GM18861 (cell line): ENCODE data around the gene PRODH.
"Not testable (repeated sequence)": the region's sequence is repeated elsewhere in the genome, so short reads cannot be mapped to it uniquely, and the experiment has no call there.

Source experiments
- ATAC-seq: cut with Tn5 transposase; IDR thresholded peaks from one replicate; pipeline ENCODE4 v1.9.1; 2021; ENCODE audit not compliant: unreplicated experiment

PRODH gene

DNA sequence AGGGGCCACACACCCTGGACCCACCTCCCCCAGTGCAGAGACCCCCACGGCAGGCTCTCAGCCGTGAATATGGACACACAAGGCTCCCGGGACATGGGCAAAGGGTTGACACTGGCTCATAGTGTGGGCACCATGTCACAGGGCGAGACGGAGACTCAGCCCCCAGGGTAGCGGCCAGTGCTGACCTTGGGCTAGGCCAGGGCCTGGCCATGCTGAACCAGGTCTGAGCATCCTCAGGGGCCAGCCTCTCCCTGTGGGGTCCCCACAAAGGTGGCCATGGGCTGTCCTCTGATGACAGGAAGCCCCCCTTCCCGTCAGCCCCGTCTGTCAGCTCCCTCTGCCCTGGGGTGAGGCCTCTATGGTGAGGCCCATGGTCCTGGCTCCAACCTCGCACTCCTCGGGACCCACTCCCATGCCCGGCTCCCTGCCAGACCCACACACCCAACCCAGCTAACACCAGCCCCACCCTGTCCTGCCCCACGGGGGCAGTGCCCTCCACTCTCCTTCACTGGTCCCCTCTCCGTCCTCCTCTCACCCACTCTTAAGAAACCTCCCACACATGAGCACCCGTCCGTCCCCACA lies 19.0 kb upstream of the PRODH start:
- ATAC-seq: no peak

DNA sequence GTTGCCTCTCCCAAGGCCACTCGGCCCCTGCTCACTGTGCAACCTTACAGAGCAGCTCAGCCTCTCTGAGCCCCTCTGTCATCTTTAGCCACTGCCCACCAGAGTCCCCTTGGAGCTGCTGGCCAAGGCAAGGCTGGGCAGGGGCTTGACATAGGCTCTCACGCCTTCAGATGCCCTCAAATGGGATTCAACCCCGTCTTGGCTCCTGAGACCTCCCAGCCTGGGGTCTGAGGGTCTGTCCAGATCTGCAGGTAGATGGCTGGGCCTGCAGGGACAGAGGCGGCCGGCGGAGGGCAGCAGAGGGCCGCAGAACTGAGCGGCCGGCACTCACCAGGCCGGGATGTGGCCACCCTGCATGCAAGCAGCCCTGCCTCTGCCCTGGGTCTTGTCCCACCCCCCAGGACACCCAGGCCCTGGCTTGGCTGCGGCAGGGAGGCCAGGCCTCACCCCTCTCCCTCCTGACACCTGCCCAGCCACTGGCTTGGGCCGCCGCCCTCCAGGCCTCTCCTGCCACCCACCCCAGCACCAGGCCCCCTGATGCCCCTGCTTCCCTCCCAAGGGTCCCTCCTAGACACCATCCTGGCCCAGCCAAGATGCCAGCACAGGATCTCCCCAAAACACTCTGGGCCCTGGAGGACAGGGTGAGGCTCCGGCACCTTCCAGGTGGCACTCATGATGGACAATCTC lies 18.4 kb upstream of the PRODH start:
- not testable (repeated sequence) for ATAC-seq

DNA sequence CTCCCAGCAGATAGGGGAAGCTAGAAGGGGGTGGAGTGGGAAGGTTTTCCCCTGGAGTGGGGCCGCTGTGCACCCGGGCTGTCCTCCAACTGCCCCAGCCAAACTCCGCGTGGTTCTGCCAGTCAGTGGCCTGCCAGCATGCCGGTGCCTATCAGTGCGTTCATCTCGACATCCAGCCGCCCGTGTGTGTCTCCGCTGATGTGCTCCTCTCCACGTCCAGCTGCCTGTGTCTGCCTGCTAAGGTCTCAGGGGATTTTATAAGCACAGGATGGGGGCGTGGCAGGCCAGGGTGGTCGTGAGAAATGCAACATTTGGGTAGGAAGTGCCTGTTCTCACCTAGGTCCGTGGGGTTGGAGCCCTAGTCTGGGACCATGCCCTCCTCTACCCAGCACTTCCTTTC lies 17.0 kb upstream of the PRODH start:
- ATAC-seq: not testable (repeated sequence)

DNA sequence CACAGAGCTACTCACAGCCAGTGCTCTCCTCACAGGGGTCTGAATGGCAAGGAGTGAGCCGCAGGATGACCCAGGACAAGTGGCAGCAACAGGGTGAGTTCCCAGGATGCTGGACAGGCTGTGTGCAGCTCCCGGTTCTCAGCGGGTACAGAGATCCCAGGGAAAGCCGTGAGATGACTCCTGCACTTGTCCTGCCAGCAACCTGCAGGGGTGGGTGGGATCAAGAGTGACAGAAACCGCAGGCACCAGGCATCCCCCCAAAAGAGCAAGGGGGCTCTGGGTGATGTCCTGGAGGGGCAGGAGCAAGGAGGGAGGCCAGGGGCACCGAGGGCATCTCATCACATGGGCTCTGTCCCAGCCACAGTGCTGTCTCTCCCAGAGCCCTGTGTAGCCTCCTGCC lies 15.9 kb upstream of the PRODH start:
- no peak for ATAC-seq

DNA sequence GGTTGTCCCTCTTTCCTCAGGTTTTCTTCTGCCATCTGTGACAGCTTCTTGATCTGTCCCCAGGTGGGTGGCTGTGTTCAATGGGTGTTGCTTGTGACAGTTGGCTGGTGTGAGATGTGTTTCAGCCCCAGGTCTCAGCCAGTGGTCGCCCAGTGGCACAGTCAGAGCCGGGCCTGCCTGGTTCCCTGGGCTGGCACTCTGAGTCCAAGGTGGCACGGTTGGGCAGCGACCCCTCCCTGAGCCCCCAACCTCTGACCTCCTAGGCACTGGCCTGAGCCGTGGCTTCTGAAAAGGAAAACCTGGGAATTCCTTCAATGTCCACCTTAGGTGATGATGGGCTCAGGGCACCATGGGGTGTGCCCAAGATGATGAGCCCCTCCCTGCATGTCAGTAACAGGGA lies 14.0 kb upstream of the PRODH start:
- no peak for ATAC-seq

DNA sequence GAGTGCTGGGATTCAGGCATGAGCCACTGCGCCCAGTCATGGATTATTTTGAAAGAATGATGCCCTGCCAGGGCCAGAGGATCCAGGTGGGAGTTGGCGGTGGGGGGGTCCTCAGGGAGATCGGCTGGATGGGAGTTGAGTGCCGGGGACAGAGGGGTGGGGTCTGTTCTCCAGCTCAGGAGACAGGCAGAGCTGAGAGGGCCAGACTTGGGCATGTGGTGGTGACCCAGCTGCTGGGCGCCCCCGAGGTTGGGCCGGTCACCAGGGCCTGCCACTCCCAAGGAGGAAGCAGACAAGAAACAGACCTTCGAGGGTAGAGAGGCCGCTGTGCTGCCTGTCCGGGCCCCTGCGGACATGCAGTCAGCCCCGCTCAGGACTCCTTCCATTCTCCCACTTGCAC lies 11.8 kb upstream of the PRODH start:
- no peak for ATAC-seq

DNA sequence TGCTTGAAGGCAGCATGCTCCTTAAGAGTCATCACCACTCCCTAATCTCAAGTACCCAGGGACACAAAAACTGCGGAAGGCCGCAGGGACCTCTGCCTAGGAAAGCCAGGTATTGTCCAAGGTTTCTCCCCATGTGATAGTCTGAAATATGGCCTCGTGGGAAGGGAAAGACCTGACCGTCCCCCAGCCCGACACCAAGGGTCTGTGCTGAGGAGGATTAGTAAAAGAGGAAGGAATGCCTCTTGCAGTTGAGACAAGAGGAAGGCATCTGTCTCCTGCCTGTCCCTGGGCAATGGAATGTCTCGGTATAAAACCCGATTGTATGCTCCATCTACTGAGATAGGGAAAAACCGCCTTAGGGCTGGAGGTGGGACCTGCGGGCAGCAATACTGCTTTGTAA lies 11.0 kb upstream of the PRODH start:
- ATAC-seq: not testable (repeated sequence)

DNA sequence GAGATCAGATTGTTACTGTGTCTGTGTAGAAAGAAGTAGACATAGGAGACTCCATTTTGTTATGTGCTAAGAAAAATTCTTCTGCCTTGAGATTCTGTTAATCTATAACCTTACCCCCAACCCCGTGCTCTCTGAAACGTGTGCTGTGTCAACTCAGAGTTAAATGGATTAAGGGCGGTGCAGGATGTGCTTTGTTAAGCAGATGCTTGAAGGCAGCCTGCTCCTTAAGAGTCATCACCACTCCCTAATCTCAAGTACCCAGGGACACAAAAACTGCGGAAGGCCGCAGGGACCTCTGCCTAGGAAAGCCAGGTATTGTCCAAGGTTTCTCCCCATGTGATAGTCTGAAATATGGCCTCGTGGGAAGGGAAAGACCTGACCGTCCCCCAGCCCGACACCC lies 2.6 kb upstream of the PRODH start:
- not testable (repeated sequence) for ATAC-seq

DNA sequence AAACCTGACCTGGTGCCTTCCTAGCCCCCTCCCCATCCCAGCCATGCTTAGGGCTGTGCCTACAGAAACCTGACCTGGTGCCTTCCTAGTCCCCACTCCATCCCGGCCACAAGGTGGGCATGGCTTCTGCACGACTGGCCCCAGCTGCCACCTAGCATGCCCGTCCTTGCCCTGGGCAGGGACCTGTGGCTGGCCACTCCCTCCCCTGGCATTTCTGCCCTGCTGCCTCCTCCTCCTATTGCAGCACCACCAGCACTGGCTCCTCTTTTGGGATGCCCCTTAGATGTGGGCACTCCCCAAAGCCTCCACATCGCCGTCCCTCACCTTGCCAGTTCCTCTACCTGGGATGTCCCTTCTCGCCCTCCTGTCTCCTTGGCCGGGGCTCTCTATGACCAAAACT lies 1.4 kb downstream of the PRODH start:
- ATAC-seq: not testable (repeated sequence)

DNA sequence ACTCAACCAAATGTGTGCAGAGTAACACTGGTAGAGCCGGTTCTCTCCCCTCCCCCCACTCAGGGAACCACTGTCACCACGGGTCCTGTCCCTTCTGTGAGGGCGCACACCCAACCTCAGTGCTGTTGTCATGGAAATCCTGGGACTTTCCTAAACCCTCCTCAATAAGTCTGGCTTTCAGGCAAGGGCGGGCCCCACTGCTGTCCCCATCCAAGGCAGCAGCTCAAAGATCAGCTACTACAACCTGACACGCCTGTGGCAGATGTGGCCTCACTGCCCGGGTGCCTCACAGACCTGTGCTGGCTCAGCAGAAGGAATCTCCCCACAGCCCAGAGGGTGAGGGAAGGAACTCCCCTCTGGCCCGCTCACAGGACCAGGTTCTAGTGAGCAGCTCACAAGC lies 2.2 kb downstream of the PRODH start:
- ATAC-seq: no peak

DNA sequence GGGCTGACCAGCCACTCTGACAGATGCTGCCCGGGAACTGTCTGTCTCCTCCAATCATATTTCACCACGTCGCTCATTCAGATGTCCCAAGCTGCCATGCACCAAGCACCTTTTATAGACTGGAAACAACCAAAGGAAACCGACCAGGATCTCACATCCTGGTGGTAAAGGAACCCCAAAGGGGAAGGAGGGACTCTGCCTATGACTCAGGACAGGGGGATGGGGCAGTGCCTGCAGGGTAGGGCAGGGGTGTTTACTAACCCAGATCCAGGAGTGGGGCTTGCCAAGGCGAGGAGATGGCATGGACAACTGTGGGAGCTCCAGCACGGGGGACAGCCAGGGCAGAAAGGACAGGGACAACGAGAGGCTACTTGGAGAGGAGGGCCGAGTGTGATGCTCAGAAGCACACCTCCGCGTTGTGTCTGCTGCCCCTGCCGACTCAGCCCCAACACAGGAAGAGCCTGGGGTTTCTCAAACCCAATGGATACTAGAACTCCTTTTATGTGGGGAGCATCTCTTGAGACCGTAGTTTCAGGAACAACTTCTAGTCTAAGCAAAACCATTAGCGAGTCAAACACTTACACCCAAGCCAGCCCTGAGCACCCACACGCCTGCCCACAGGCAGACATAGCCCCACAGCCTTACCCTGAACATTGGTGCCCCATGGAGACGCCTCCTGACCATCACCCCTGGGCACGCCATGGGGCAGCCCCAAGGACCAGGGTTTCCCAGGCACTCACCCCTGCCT lies 4.0 kb downstream of the PRODH start:
- no peak for ATAC-seq

DNA sequence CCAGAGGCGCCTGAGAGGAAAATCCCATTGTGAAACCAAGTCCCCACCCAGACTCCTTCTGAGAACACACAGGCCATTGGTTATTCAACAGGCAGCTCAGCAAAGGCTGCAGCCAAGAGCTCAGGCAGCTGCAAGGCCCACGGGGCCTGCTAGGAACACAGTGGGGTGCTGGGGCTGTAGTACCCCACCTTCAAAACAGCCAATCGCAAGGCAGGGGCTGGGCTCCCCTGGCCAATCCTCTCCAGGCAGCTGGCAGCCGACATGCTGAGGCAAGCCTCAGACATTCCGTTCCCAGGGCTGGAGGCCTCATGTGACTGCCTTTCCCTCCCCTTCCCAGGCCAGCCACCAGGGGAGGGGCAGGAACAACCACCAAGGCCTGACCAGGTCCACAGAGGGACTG lies 6.6 kb downstream of the PRODH start:
- ATAC-seq: no peak

DNA sequence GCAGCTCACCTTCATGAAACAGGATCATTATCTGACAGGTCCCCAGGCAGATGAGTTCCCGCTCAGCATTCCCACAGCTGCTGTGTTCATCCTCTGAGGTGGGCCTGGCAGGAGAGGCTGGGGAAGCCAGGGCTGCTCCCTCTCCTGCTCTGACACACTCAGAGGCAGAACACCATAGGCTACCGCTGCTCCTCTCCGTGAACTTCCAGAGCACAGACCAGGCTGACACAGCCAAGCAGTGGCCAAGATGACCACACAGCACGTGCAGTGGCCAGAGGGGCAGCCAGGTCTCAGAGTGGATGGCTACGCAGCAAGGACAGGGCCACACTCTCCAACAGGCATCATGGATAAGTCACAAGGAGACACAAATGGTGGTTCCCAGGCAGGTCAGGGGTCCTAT lies 8.5 kb downstream of the PRODH start:
- ATAC-seq: no peak

DNA sequence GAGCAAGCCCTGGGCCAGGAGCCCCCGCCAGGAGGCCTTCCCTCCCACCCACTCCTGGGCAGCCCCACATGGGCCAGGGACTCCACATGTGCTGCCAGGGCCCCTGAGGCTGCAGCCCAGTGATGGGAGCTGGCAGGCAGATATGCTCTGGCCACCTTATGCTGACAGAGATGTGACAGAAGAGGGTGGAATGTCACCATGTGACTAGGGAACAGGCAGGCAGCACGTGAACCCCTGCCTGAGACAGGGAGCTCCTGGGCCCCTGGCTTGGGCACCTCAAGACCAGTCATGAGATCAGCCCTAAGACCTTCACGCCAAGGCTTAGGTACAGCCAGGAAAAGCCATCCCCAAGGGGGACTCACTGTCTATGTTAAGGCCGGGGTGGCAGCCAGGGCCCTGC lies 9.1 kb downstream of the PRODH start:
- no peak for ATAC-seq

DNA sequence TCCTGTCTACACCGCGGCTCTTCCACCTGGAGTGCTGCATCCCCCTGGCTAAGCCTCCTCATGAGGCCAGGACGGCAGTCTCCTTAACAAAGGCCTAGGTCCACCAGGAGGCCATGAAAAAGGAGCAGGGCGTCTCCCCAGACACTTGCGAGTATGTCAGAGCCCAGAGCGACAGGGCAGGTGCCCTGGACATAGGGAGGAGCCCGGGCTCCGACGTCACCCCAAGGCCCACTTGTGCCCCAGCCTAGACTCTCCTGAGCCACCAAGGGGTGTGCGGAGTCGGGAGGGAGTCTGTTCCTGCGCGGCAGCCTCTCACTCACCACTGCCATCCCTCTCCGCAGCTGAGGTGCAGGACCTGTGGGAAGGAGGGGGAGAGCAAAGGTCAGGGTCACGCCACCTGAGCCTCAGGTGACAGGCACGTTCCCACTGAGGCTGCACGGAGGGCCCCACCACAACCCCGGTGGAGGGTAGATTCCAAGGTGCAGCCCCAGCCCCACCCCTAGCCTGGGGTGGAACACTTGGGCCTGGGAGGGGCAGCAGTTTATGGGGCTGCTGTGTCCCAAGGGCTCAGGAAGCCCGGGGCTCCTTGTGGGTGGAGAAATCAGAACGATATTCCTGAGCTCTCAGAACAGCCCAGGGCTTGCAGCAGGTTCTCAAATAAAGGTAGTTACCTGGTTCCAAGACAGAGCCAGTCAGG lies 10.6 kb downstream of the PRODH start:
- ATAC-seq: no peak

DNA sequence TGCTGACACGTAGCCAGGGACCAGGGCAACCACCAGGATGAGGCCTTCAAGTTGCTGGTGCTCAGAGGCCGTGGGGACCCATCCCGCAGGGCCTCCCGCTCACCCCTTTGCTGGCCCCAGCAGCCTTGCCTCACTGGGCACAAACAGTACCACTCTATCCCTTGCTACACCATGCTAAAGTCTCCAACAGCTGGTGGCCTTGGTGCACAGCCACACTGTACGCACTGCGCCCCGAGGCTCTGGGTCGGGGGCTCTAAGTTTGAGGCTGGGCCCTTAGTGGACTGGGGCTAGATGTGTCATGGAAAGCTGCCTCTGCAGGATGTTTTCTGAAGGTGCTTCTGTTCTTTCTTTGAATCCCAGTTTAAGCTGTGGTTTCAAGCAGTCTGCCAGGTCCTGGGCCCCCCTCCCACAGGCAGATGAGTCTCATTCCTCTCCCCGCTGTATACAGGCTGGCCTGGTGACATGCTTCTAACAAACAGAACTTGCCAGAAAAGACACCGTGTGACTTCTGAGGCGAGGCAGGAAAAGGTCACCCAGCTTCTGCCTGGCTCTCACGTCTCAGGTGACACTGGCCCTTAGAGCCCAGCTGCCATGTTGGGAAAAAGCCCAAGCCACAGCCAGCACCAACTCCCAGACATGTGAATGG lies 15.7 kb downstream of the PRODH start:
- not testable (repeated sequence) for ATAC-seq

DNA sequence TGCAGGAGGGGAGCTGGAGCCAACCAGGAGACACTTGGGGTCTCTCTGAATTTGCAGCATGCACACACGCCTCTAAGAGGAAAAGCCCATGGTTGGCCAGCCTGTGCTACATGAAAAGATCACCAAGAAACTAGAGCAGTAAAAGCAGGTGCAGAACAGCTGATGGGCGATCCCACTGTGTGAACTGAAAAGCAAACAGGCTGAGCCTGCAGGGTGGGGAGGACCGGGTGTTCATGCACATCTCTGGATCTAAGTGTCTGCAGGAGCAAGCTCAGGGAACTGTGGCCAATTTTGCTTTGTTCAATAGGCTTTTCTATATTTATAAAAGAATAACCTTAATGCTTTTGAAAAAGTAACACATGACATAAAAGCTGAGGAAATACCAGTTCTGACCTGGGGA lies 18.3 kb downstream of the PRODH start:
- not testable (repeated sequence) for ATAC-seq

DNA sequence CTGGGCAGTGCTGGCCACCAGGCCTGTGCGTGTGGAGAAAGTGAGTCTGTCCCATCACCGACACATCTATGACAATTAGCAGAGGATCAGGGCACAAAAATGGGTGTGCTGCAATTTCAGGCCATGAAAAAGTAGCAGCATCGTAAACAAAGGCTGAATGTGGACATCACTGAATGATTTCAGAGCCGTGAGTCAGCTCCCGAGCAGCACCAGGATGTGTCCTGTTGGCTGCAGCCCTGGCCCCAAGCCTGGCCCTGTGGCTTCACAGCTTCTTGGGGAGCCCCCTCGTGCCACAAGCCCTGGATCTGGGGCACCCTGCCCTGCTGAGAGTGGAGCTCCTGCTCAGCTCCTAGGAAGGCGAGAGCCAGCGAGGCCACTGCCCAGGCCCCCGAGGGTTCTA lies 20.5 kb downstream of the PRODH start:
- ATAC-seq: not testable (repeated sequence)

DNA sequence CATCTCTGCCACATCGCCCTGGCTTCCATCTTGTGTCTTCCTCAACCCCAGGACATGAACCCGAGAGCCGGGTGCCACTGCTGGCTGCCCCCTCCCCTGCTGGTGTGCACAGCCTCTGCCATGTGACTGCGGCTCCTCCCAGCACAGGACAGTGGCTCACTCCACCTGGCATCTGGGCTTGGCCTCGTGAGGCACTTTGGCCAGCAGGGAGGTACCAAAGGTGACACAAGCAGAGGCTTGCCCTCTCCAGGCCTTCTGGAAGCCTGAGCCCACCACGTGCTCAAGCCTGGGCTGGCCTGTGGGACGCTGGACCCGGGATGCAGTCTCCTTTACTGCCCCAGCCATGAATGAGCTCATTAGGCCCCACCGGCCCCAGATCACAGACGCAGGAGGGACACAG lies 21.5 kb downstream of the PRODH start:
- ATAC-seq: not testable (repeated sequence)

DNA sequence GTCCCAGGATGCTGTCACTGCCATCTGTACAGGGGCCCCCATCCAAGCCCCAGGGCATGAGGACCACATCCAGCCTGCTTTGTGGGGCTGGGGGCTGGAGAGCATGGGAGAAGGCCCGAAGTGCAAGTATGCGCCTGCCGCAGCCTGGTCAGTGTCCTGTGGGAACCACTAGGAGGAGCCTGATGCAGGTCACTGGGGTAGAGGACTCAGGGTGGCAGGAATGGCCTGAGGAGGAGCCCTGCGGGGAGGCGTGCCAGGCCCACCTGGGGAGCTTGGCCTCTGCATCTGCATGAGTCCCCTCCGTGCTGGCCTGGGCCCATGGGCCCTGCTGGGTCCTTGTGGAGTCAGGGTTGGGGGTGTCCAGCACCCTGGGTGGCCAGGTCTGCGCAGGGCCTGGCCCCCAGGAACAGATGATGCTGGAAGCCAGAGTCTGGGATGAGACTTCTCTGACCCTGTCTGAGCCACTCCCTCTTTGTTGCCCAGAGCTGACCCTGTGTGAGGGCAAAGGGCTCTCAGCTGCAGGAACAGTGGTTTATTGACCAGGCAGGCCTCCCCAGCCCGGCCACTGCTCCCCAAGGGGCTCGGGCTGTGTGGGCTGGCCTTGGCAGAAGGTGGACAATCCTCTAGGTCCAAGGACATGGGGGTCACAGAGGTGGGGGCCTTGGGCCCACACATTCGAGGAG lies 23.7 kb downstream of the PRODH start:
- ATAC-seq: not testable (repeated sequence)

DNA sequence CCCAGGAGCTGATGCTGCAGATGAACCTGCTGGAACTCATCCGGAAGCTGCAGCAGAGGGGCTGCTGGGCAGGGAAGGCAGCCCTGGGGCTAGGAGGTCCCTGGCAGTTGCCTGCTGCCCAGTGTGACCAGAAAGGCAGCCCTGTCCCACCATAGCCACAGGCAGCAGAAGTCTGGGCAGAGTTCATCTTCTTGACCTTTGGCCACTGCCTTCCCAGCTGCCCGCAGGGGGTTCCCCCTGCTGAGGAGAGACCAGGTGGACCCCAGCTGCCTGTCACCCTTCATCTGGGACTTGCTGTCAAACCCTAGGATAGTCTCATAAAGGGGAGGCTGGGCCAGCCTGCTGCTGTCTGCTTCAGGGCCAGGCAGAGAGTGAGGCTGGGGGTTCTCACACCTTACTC lies 24.6 kb downstream of the PRODH start:
- ATAC-seq: not testable (repeated sequence)
